ENCODE measurements around the gene RXRA.
"Not testable (repeated sequence)": the region's sequence is repeated elsewhere in the genome, so short reads cannot be mapped to it uniquely, and the experiment has no call there.

Gene RXRA

GRCh38 chr9:134294153-134295071 lies 31.8 kb upstream of the RXRA start:
- DNase-seq = no peak

GRCh38 chr9:134295101-134295745 lies 31.0 kb upstream of the RXRA start:
- DNase-seq = no peak

GRCh38 chr9:134295746-134296250 lies 30.5 kb upstream of the RXRA start:
- no peak for DNase-seq

- no peak for DNase-seq
These were observed 29.8 kb upstream of the RXRA start for GRCh38 chr9:134296301-134297082.

GRCh38 chr9:134297083-134297410 lies 29.2 kb upstream of the RXRA start:
- DNase-seq = no peak

GRCh38 chr9:134297576-134297975 lies 28.7 kb upstream of the RXRA start:
- DNase-seq = no peak

GRCh38 chr9:134298000-134298399 lies 28.3 kb upstream of the RXRA start:
- no peak for DNase-seq

- DNase-seq = no peak
These were observed 27.2 kb upstream of the RXRA start for GRCh38 chr9:134299068-134299467.

GRCh38 chr9:134299883-134300282 lies 26.4 kb upstream of the RXRA start:
- no peak for DNase-seq

- DNase-seq = no peak
These were observed 24.7 kb upstream of the RXRA start for GRCh38 chr9:134301387-134302129.

GRCh38 chr9:134302130-134302817 lies 24.0 kb upstream of the RXRA start:
- no peak for DNase-seq

GRCh38 chr9:134303601-134304000 lies 22.7 kb upstream of the RXRA start:
- no peak for DNase-seq

GRCh38 chr9:134304261-134304660 lies 22.0 kb upstream of the RXRA start:
- no peak for DNase-seq

- no peak for DNase-seq
These were observed 21.6 kb upstream of the RXRA start for GRCh38 chr9:134304690-134305089.

- DNase-seq = no peak
These were observed 20.7 kb upstream of the RXRA start for GRCh38 chr9:134305533-134305932.

GRCh38 chr9:134306042-134306441 lies 20.2 kb upstream of the RXRA start:
- not testable (repeated sequence) for DNase-seq

GRCh38 chr9:134306636-134307600 lies 19.3 kb upstream of the RXRA start:
- DNase-seq = no peak

- DNase-seq = no peak
These were observed 18.3 kb upstream of the RXRA start for GRCh38 chr9:134307674-134308638.

GRCh38 chr9:134308639-134309220 lies 17.5 kb upstream of the RXRA start:
- DNase-seq = not testable (repeated sequence)
